ENCODE results near the gene LRP2.

DNA sequence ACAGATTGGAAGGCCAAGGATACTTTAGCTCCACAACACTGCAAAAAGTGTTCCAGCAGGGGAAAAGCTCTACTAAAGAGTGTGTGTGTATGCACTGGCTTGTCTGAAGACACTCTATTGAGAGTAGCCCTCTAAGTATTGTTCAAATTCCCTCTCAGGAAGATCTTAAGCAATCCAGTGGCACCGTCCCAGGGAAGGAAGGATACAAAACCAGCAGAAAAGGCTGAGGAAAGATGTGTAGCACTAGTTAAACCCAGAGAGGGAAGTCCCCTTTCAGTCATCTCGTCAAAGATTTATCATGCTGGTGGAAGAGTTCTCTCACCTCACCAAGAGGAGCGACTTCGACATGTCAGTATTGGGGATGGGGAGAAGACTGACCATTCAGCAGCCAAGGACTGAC, 242.5 kb downstream of the LRP2 start:
- TF ChIP-seq CREB1 (IDR thresholded peaks at IDR 0.05) (no peak), SP2 (IDR thresholded peaks at IDR 0.05; ENCODE audit: low read length) (no peak), POLR2A (IDR thresholded peaks at IDR 0.05; ENCODE audit: control extremely low read depth in 1 of 2, low read depth in 2 of 2, low read length in 2 of 2) (no peak), EZH2 (IDR thresholded peaks at IDR 0.05; ENCODE audit: low read depth, low read length, severe bottlenecking) (no peak), SP1 (IDR thresholded peaks at IDR 0.05; ENCODE audit: low read depth, low read length) (no peak), NRF1 (IDR thresholded peaks at IDR 0.05; ENCODE audit: low read depth, low read length) (no peak)
- TF ChIP-seq, protein P1, sequence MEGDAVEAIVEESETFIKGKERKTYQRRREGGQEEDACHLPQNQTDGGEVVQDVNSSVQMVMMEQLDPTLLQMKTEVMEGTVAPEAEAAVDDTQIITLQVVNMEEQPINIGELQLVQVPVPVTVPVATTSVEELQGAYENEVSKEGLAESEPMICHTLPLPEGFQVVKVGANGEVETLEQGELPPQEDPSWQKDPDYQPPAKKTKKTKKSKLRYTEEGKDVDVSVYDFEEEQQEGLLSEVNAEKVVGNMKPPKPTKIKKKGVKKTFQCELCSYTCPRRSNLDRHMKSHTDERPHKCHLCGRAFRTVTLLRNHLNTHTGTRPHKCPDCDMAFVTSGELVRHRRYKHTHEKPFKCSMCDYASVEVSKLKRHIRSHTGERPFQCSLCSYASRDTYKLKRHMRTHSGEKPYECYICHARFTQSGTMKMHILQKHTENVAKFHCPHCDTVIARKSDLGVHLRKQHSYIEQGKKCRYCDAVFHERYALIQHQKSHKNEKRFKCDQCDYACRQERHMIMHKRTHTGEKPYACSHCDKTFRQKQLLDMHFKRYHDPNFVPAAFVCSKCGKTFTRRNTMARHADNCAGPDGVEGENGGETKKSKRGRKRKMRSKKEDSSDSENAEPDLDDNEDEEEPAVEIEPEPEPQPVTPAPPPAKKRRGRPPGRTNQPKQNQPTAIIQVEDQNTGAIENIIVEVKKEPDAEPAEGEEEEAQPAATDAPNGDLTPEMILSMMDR (IDR thresholded peaks at IDR 0.05; ENCODE audit: control extremely low read depth in 1 of 3, insufficient read depth in 1 of 3, low read depth in 1 of 3, low read length in 3 of 3) = no peak

Data from H1 (cell line).